ENCODE measurements around the gene CRB1.

Gene CRB1

GRCh38 chr1:197304638-197305200 lies 36.7 kb downstream of the CRB1 start:
- DNase-seq = no peak

- DNase-seq = no peak
These were observed 37.9 kb downstream of the CRB1 start for GRCh38 chr1:197305925-197306324.

- no peak for DNase-seq
These were observed 38.5 kb downstream of the CRB1 start for GRCh38 chr1:197306381-197307062.

- DNase-seq = no peak
These were observed 39.1 kb downstream of the CRB1 start for GRCh38 chr1:197307136-197307535.

GRCh38 chr1:197307551-197307950 lies 39.5 kb downstream of the CRB1 start:
- no peak for DNase-seq

GRCh38 chr1:197311081-197311480 lies 43.0 kb downstream of the CRB1 start:
- no peak for DNase-seq

- peak; percentile 69 for DNase-seq
These were observed 44.1 kb downstream of the CRB1 start for GRCh38 chr1:197312163-197312562.

- DNase-seq = no peak
These were observed 45.7 kb downstream of the CRB1 start for GRCh38 chr1:197313713-197314112.

GRCh38 chr1:197314682-197315081 lies 46.6 kb downstream of the CRB1 start:
- no peak for DNase-seq

GRCh38 chr1:197319631-197320030 lies 51.6 kb downstream of the CRB1 start:
- no peak for DNase-seq

GRCh38 chr1:197320991-197321531 lies 53.0 kb downstream of the CRB1 start:
- peak; percentile 53 for DNase-seq

GRCh38 chr1:197321811-197322210 lies 53.8 kb downstream of the CRB1 start:
- no peak for DNase-seq

GRCh38 chr1:197327776-197328364 lies 59.8 kb downstream of the CRB1 start:
- DNase-seq = no peak

- DNase-seq = no peak
These were observed 62.2 kb downstream of the CRB1 start for GRCh38 chr1:197330213-197330612.

- DNase-seq = no peak
These were observed 63.5 kb downstream of the CRB1 start for GRCh38 chr1:197331565-197331964.

GRCh38 chr1:197333041-197333440 lies 65.0 kb downstream of the CRB1 start:
- DNase-seq = no peak

GRCh38 chr1:197336571-197336970 lies 68.5 kb downstream of the CRB1 start:
- no peak for DNase-seq

- DNase-seq = no peak
These were observed 71.3 kb downstream of the CRB1 start for GRCh38 chr1:197339106-197340060.

- peak; percentile 63 for DNase-seq
These were observed 73.6 kb downstream of the CRB1 start for GRCh38 chr1:197341626-197342025.

- DNase-seq = peak; percentile 16
These were observed 74.1 kb downstream of the CRB1 start for GRCh38 chr1:197342044-197342565.

GRCh38 chr1:197342669-197343068 lies 74.6 kb downstream of the CRB1 start:
- DNase-seq = peak; percentile 24

- DNase-seq = no peak
These were observed 75.7 kb downstream of the CRB1 start for GRCh38 chr1:197343663-197344273.
